Small intestine (tissue), 7 donors: Measurements from ENCODE around the gene SERPINA3. TPM values are rescaled to one million over a fixed set of nuclear protein-coding genes. Genes with fewer than 3 reads are reported as not detected.

Source experiments
- DNase-seq, 2 donors: peaks; one replicate each; pipeline versions ENCODE4 v3.0.0 to v3.0.0-alpha.2; 2013
- FAIRE-seq: peaks from 2 replicates; lab custom pipeline; 2012; peaks lifted over from hg19 to GRCh38; lab: Jason Lieb, UNC
- H3K27ac ChIP-seq, 3 donors: one replicate each; pipeline ENCODE4 v1.5.1; 2013; ENCODE audit warnings: low read length in 2 of 3, mild to moderate bottlenecking in 2 of 3, control low read depth in 1 of 3, inconsistent platforms in 1 of 3, low read depth in 1 of 3, moderate library complexity in 1 of 3
- H3K27me3 ChIP-seq, 3 donors: one replicate each; pipeline ENCODE4 v1.6.1; 2013; ENCODE audit warnings: low read length in 3 of 3, inconsistent platforms in 1 of 3; ENCODE audit not compliant: control insufficient read depth in 3 of 3, insufficient read depth in 3 of 3
- H3K36me3 ChIP-seq, 3 donors: one replicate each; pipeline ENCODE4 v1.6.1; 2013; ENCODE audit warnings: low read length in 3 of 3, inconsistent platforms in 1 of 3, low read depth in 1 of 3, mild to moderate bottlenecking in 1 of 3, moderate library complexity in 1 of 3; ENCODE audit not compliant: control insufficient read depth in 3 of 3, insufficient read depth in 2 of 3
- H3K4me1 ChIP-seq, 3 donors: one replicate each; pipeline ENCODE4 v1.6.1; 2013; ENCODE audit warnings: low read length in 2 of 3, inconsistent platforms in 1 of 3, low read depth in 1 of 3, mild to moderate bottlenecking in 1 of 3, moderate library complexity in 1 of 3; ENCODE audit not compliant: control insufficient read depth in 3 of 3, insufficient read depth in 2 of 3
- H3K4me3 ChIP-seq, 3 donors: one replicate each; pipeline ENCODE4 v1.5.1; 2013; ENCODE audit warnings: low read length in 3 of 3, control low read depth in 1 of 3, inconsistent platforms in 1 of 3, low read depth in 1 of 3, mild to moderate bottlenecking in 1 of 3, moderate library complexity in 1 of 3
- H3K9me3 ChIP-seq, 2 donors: one replicate each; pipeline ENCODE4 v1.6.1; 2013; ENCODE audit warnings: low read depth in 1 of 2, low read length in 1 of 2; ENCODE audit not compliant: control insufficient read depth in 2 of 2, insufficient read depth in 1 of 2
- WGBS, 3 donors: extraction: QIAGEN DNeasy Blood & Tissue Kit; methylation state at CpG; one replicate each; pipeline ENCODE4 v1.1.7; 2013; 5-methylcytosine and 5-hydroxymethylcytosine counted together
- polyA plus RNA-seq, 4 donors: library from polyadenylated mRNA; stranded (reverse) in 3 of 4; unstranded in 1 of 4; fragments of 200-250 nt in 3 of 4; fragments of 120-200 nt in 1 of 4; gene quantifications; one replicate each; pipeline versions ENCODE4 v1.2.1 to v1.2.3, GENCODE V29; 2013
- donor health status: healthy with polysubstance abuse.
- donor health status: control.
- donor health status: control.
- donor health status: Bipolar disorder and iron deficiency.
- donor health status: healthy.

The SERPINA3 gene
- polyA plus RNA-seq, 4 donors: 0.28 to 178 (median 5.1) TPM

GRCh38 chr14:94611179-94611578, 1.0 kb upstream of the SERPINA3 start:
- Histone ChIP-seq H3K4me1 (no peaks in the 10 kb centered on the region), H3K36me3 (no peaks in the 10 kb centered on the region), H3K27ac (no peak overlapping the region), H3K27me3 (no peaks in the 10 kb centered on the region), H3K9me3 (peaks cover 0 to 3% of the 10 kb centered on the region in 2 donors), H3K4me3 (no peak overlapping the region)
- WGBS, 3 donors: 85 to 93% (median 89%) methylated on average over 5 of the region's 5 CpGs
- FAIRE-seq (no peak), DNase-seq (no peak)

- no peak for FAIRE-seq
- H3K4me3 ChIP-seq: no peak overlapping the region
- no peak overlapping the region for H3K27ac ChIP-seq
Observed at GRCh38 chr14:94612580-94613554, 676 bp downstream of the SERPINA3 start.

GRCh38 chr14:94613720-94614644, 1.8 kb downstream of the SERPINA3 start:
- Histone ChIP-seq H3K36me3 (no peaks in the 10 kb centered on the region), H3K27ac (no peak overlapping the region), H3K4me3 (no peak overlapping the region), H3K9me3 (peaks cover 0 to 28% of the 10 kb centered on the region in 2 donors), H3K27me3 (no peaks in the 10 kb centered on the region), H3K4me1 (no peaks in the 10 kb centered on the region)
- FAIRE-seq (no peak), DNase-seq (no peak)
- 79 to 85% (median 83%) methylated on average over 18 to 20 of the region's 20 CpGs for WGBS, 3 donors

More at GRCh38 chr14:94612580-94613554, 676 bp downstream of the SERPINA3 start:
- Histone ChIP-seq H3K27me3 (no peaks in the 10 kb centered on the region), H3K9me3 (peaks cover 0 to 19% of the 10 kb centered on the region in 2 donors), H3K4me1 (no peaks in the 10 kb centered on the region), H3K36me3 (no peaks in the 10 kb centered on the region)
- DNase-seq: no peak
- 59 to 76% (median 67%) methylated on average over 9 of the region's 9 CpGs for WGBS, 3 donors

GRCh38 chr14:94614802-94615201, 2.6 kb downstream of the SERPINA3 start:
- DNase-seq (no peak), FAIRE-seq (no peak)
- Histone ChIP-seq H3K36me3 (no peaks in the 10 kb centered on the region), H3K27me3 (no peaks in the 10 kb centered on the region), H3K27ac (no peak overlapping the region), H3K4me1 (no peaks in the 10 kb centered on the region), H3K9me3 (peaks cover 0 to 35% of the 10 kb centered on the region in 2 donors), H3K4me3 (no peak overlapping the region)
- 93 to 94% (median 93%) methylated on average over 7 of the region's 7 CpGs for WGBS, 3 donors

GRCh38 chr14:94615254-94615653, 3.1 kb downstream of the SERPINA3 start:
- H3K4me1 ChIP-seq: no peaks in the 10 kb centered on the region
- H3K9me3 ChIP-seq: peaks cover 0 to 37% of the 10 kb centered on the region in 2 donors
- WGBS, 3 donors: 59 to 98% (median 89%) methylated on average over 3 of the region's 3 CpGs
- no peak overlapping the region for H3K27ac ChIP-seq
- H3K27me3 ChIP-seq: no peaks in the 10 kb centered on the region
- no peak overlapping the region for H3K4me3 ChIP-seq
- no peak for FAIRE-seq
- no peak for DNase-seq
- no peaks in the 10 kb centered on the region for H3K36me3 ChIP-seq

GRCh38 chr14:94615823-94616570, 3.8 kb downstream of the SERPINA3 start:
- Histone ChIP-seq H3K36me3 (no peaks in the 10 kb centered on the region), H3K27me3 (no peaks in the 10 kb centered on the region), H3K27ac (no peak overlapping the region), H3K9me3 (peaks cover 0 to 38% of the 10 kb centered on the region in 2 donors), H3K4me1 (no peaks in the 10 kb centered on the region), H3K4me3 (no peak overlapping the region)
- 82 to 89% (median 86%) methylated on average over 8 of the region's 8 CpGs for WGBS, 3 donors
- DNase-seq (no peak), FAIRE-seq (no peak)

- no peak overlapping the region for H3K4me3 ChIP-seq
- no peak for FAIRE-seq
Observed at GRCh38 chr14:94617366-94617941, 5.3 kb downstream of the SERPINA3 start.

More at GRCh38 chr14:94617366-94617941, 5.3 kb downstream of the SERPINA3 start:
- no peak overlapping the region for H3K27ac ChIP-seq
- DNase-seq: no peak
- WGBS, 3 donors: 86 to 90% (median 88%) methylated on average over 5 of the region's 5 CpGs
- no peaks in the 10 kb centered on the region for H3K4me1 ChIP-seq
- no peaks in the 10 kb centered on the region for H3K27me3 ChIP-seq
- peaks cover 0 to 38% of the 10 kb centered on the region in 2 donors for H3K9me3 ChIP-seq
- no peaks in the 10 kb centered on the region for H3K36me3 ChIP-seq
